ENCODE measurements around the gene BRPF1.

DNA sequence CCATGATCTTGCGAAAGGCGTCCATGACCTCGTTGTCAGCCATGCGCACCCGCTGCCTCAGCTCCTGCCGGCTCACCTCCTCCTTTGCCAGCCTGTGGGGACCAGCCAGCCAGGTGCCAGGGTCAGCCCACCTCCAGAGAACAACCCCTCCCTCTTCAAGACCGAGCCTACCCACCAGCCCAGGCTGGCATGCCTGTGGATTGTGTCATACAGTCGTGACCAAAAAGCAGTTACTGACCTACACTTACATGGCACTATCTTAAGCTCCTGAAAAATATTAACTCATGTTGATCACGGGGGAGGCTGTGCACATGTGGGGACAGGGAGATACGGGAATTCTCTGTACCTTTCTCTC, 48.9 kb downstream of the BRPF1 start:
- TF ChIP-seq, protein P1, sequence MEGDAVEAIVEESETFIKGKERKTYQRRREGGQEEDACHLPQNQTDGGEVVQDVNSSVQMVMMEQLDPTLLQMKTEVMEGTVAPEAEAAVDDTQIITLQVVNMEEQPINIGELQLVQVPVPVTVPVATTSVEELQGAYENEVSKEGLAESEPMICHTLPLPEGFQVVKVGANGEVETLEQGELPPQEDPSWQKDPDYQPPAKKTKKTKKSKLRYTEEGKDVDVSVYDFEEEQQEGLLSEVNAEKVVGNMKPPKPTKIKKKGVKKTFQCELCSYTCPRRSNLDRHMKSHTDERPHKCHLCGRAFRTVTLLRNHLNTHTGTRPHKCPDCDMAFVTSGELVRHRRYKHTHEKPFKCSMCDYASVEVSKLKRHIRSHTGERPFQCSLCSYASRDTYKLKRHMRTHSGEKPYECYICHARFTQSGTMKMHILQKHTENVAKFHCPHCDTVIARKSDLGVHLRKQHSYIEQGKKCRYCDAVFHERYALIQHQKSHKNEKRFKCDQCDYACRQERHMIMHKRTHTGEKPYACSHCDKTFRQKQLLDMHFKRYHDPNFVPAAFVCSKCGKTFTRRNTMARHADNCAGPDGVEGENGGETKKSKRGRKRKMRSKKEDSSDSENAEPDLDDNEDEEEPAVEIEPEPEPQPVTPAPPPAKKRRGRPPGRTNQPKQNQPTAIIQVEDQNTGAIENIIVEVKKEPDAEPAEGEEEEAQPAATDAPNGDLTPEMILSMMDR (IDR thresholded peaks at IDR 0.05) = no peak
- no peak for TF ChIP-seq EZH2 (IDR thresholded peaks at IDR 0.05; ENCODE audit: borderline replicate concordance, insufficient read depth, low read depth, low read length, poor library complexity, severe bottlenecking)
